GM21619 (cell line): ENCODE results near the gene LRPAP1.
"Not testable (repeated sequence)": the region's sequence is repeated elsewhere in the genome, so short reads cannot be mapped to it uniquely, and the experiment has no call there.

Experiments used
- ATAC-seq: cut with Tn5 transposase; IDR thresholded peaks from one replicate; pipeline ENCODE4 v1.9.1; 2021; ENCODE audit not compliant: unreplicated experiment

LRPAP1 gene

GRCh38 chr4:3562127-3562526, 29.9 kb upstream of the LRPAP1 start:
- ATAC-seq: not testable (repeated sequence)

GRCh38 chr4:3560465-3560864, 28.2 kb upstream of the LRPAP1 start:
- not testable (repeated sequence) for ATAC-seq

GRCh38 chr4:3559381-3560290, 27.4 kb upstream of the LRPAP1 start:
- not testable (repeated sequence) for ATAC-seq

- ATAC-seq: not testable (repeated sequence)
Observed at GRCh38 chr4:3558514-3558836, 26.3 kb upstream of the LRPAP1 start.

- not testable (repeated sequence) for ATAC-seq
Observed at GRCh38 chr4:3557676-3558513, 25.7 kb upstream of the LRPAP1 start.

GRCh38 chr4:3557088-3557492, 24.9 kb upstream of the LRPAP1 start:
- ATAC-seq: not testable (repeated sequence)

- not testable (repeated sequence) for ATAC-seq
Observed at GRCh38 chr4:3556244-3556867, 24.1 kb upstream of the LRPAP1 start.

GRCh38 chr4:3555459-3556070, 23.3 kb upstream of the LRPAP1 start:
- not testable (repeated sequence) for ATAC-seq

- ATAC-seq: not testable (repeated sequence)
Observed at GRCh38 chr4:3551366-3551765, 19.1 kb upstream of the LRPAP1 start.

- ATAC-seq: not testable (repeated sequence)
Observed at GRCh38 chr4:3550792-3551325, 18.6 kb upstream of the LRPAP1 start.

- not testable (repeated sequence) for ATAC-seq
Observed at GRCh38 chr4:3550041-3550440, 17.8 kb upstream of the LRPAP1 start.

- ATAC-seq: not testable (repeated sequence)
Observed at GRCh38 chr4:3549694-3550001, 17.4 kb upstream of the LRPAP1 start.

GRCh38 chr4:3548991-3549693, 16.9 kb upstream of the LRPAP1 start:
- not testable (repeated sequence) for ATAC-seq

GRCh38 chr4:3546721-3547120, 14.5 kb upstream of the LRPAP1 start:
- ATAC-seq: not testable (repeated sequence)

GRCh38 chr4:3545351-3545750, 13.1 kb upstream of the LRPAP1 start:
- not testable (repeated sequence) for ATAC-seq

- not testable (repeated sequence) for ATAC-seq
Observed at GRCh38 chr4:3544259-3545025, 12.2 kb upstream of the LRPAP1 start.

GRCh38 chr4:3543415-3543814, 11.2 kb upstream of the LRPAP1 start:
- ATAC-seq: not testable (repeated sequence)

- ATAC-seq: not testable (repeated sequence)
Observed at GRCh38 chr4:3538906-3539305, 6.7 kb upstream of the LRPAP1 start.

GRCh38 chr4:3535812-3536211, 3.6 kb upstream of the LRPAP1 start:
- not testable (repeated sequence) for ATAC-seq
